WTC11 (cell line): Measurements from ENCODE around the gene LAGE3. TPM values are rescaled to one million over a fixed set of nuclear protein-coding genes. Genes with fewer than 3 reads are reported as not detected.

Experiments used
- ATAC-seq: fragments of 200-7000 bp; cut with Tn5 transposase; 2 replicates; pipeline ENCODE4 v1.10.0; 2021; ENCODE audit warnings: mild to moderate bottlenecking, moderate library complexity
- CTCF ChIA-PET: fragments of 300-600 bp; sonication (Branson Sonifier 250); formaldehyde crosslinking; loops from one replicate; lab custom pipeline; 2021; ENCODE audit warnings: antibody characterized with exemption; lab: Charles Lee
- POLR2A ChIA-PET: fragments of 350-600 bp; sonication (Branson Sonifier 250); formaldehyde crosslinking; loops from one replicate; lab custom pipeline; 2021; ENCODE audit warnings: antibody characterized with exemption; lab: Charles Lee
- DNase-seq: peaks from one replicate; pipeline ENCODE4 v3.0.0; 2021; ENCODE audit warnings: low spot score
- H3K27ac Mint-ChIP-seq: 2 replicates; pipeline ENCODE4 v1.8.0; 2021; ENCODE audit warnings: mixed read lengths
- H3K27me3 Mint-ChIP-seq: 2 replicates; pipeline ENCODE4 v1.8.0; 2021; ENCODE audit warnings: low read depth, mild to moderate bottlenecking, moderate library complexity, mixed read lengths
- H3K36me3 Mint-ChIP-seq: 2 replicates; pipeline ENCODE4 v1.8.0; 2021; ENCODE audit warnings: mixed read lengths
- H3K4me1 Mint-ChIP-seq: 2 replicates; pipeline ENCODE4 v1.8.0; 2022; ENCODE audit warnings: mixed read lengths
- H3K4me3 Mint-ChIP-seq: 2 replicates; pipeline ENCODE4 v1.8.0; 2021; ENCODE audit warnings: mild to moderate bottlenecking, moderate library complexity, mixed read lengths
- H3K9me3 Mint-ChIP-seq: 2 replicates; pipeline ENCODE4 v1.8.0; 2021; ENCODE audit warnings: mixed read lengths
- ARID4B ChIP-seq: sonication (generic); formaldehyde crosslinking; IDR thresholded peaks from 2 replicates; pipeline ENCODE4 v1.8.0; 2023; ENCODE audit warnings: missing genetic modification reagents, mild to moderate bottlenecking, borderline replicate concordance
- ATF2 ChIP-seq: sonication (generic); formaldehyde crosslinking; IDR thresholded peaks from 2 replicates; pipeline ENCODE4 v1.8.1; 2022; ENCODE audit warnings: low read depth, missing genetic modification reagents, borderline replicate concordance
- FOXJ3 ChIP-seq: sonication (generic); formaldehyde crosslinking; IDR thresholded peaks from 2 replicates; pipeline ENCODE4 v1.9.0; 2021; ENCODE audit warnings: missing genetic modification reagents, mild to moderate bottlenecking, borderline replicate concordance
- FOXK1 ChIP-seq: sonication (generic); formaldehyde crosslinking; IDR thresholded peaks from 2 replicates; pipeline ENCODE4 v1.8.0; 2022; ENCODE audit warnings: mild to moderate bottlenecking, moderate library complexity, missing genetic modification reagents
- GRHL2 ChIP-seq: fragments of 250-450 bp; sonication (Bioruptor Pico); IDR thresholded peaks from 2 replicates; pipeline ENCODE4 v1.8.0; 2022; ENCODE audit warnings: mild to moderate bottlenecking, moderate library complexity; ENCODE audit not compliant: insufficient replicate concordance, severe bottlenecking
- MYBL2 ChIP-seq: sonication (generic); formaldehyde crosslinking; IDR thresholded peaks from 2 replicates; pipeline ENCODE4 v1.8.1; 2023; ENCODE audit warnings: mild to moderate bottlenecking, moderate library complexity, missing genetic modification reagents
- NFE2L1 ChIP-seq: sonication (generic); formaldehyde crosslinking; IDR thresholded peaks from 2 replicates; pipeline ENCODE4 v1.8.1; 2023; ENCODE audit warnings: missing genetic modification reagents
- NR1H2 ChIP-seq: sonication (generic); formaldehyde crosslinking; IDR thresholded peaks from 2 replicates; pipeline ENCODE4 v1.9.0; 2021; ENCODE audit warnings: mild to moderate bottlenecking, moderate library complexity, missing genetic modification reagents
- RORB ChIP-seq: fragments of 250-450 bp; sonication (Bioruptor Pico); IDR thresholded peaks from 2 replicates; pipeline ENCODE4 v1.9.0; 2021; ENCODE audit warnings: mild to moderate bottlenecking
- STAT6 ChIP-seq: sonication (generic); formaldehyde crosslinking; conservative IDR thresholded peaks from 2 replicates; pipeline ENCODE4 v1.8.1; 2023; ENCODE audit warnings: mild to moderate bottlenecking, low read depth, missing genetic modification reagents, moderate library complexity
- TP53 ChIP-seq: sonication (generic); formaldehyde crosslinking; IDR thresholded peaks from 2 replicates; pipeline ENCODE4 v1.8.1; 2023; ENCODE audit warnings: mild to moderate bottlenecking, missing genetic modification reagents
- ZMAT4 ChIP-seq: fragments of 250-450 bp; sonication (Bioruptor Pico); IDR thresholded peaks from 2 replicates; pipeline ENCODE4 v1.9.0; 2021; ENCODE audit warnings: mild to moderate bottlenecking
- ZNF263 ChIP-seq: sonication (generic); formaldehyde crosslinking; IDR thresholded peaks from 2 replicates; pipeline ENCODE4 v1.8.1; 2022; ENCODE audit warnings: low read depth, mild to moderate bottlenecking, moderate library complexity, missing genetic modification reagents
- ZNF416 ChIP-seq: fragments of 250-450 bp; sonication (Bioruptor Pico); IDR thresholded peaks from 2 replicates; pipeline ENCODE4 v1.9.0; 2021; ENCODE audit warnings: mild to moderate bottlenecking, inconsistent platforms
- ZNF425 ChIP-seq: fragments of 250-450 bp; sonication (Bioruptor Pico); conservative IDR thresholded peaks from 2 replicates; pipeline ENCODE4 v1.9.0; 2021; ENCODE audit warnings: mild to moderate bottlenecking
- ZNF532 ChIP-seq: fragments of 250-450 bp; sonication (Bioruptor Pico); IDR thresholded peaks from 2 replicates; pipeline ENCODE4 v1.9.0; 2021; ENCODE audit warnings: mild to moderate bottlenecking, borderline replicate concordance
- total RNA-seq: library from RNA; stranded (reverse); gene quantifications from 3 replicates; pipeline ENCODE4 v1.2.3, GENCODE V29; 2021

LAGE3 gene
- total RNA-seq, 1 experiment from 2014 or later: 46.1 TPM

GRCh38 chrX:154441564-154441963 is 37.5 kb downstream of the LAGE3 start:
- Mint-ChIP-seq H3K36me3 (peaks cover 15% of the 10 kb centered on the region), H3K27ac (no peak overlapping the region), H3K4me1 (peaks cover 5% of the 10 kb centered on the region), H3K27me3 (no peaks in the 10 kb centered on the region), H3K4me3 (no peak overlapping the region), H3K9me3 (no peaks in the 10 kb centered on the region)
- CTCF ChIA-PET: no interaction called here
- TF ChIP-seq RORB: no peak
- TF ChIP-seq GRHL2 (CRISPR knock-in tag): no peak
- no peak for TF ChIP-seq STAT6 (CRISPR knock-in tag)
- no peak for TF ChIP-seq ZNF425 (CRISPR knock-in tag)
- no peak for TF ChIP-seq FOXK1 (CRISPR knock-in tag)
- TF ChIP-seq ARID4B (CRISPR knock-in tag): no peak
- no peak for TF ChIP-seq FOXJ3 (CRISPR knock-in tag)
- no peak for TF ChIP-seq ZNF416 (CRISPR knock-in tag)
- TF ChIP-seq TP53 (CRISPR knock-in tag): no peak
- TF ChIP-seq ZNF532 (CRISPR knock-in tag): no peak
- TF ChIP-seq NFE2L1 (CRISPR knock-in tag): no peak
- TF ChIP-seq MYBL2: no peak
- TF ChIP-seq ZMAT4 (CRISPR knock-in tag): no peak
- no peak for TF ChIP-seq ZNF263 (CRISPR knock-in tag)
- no peak for TF ChIP-seq NR1H2 (CRISPR knock-in tag)
- no peak for TF ChIP-seq ATF2 (CRISPR knock-in tag)
- DNase-seq (no peak), ATAC-seq (no peak)
- POLR2A ChIA-PET: interaction anchor here (0.9 kb wide), 1 partner anchor 49 kb away, joined by 3 read pairs; the partner anchor contains the start of gene SLC10A3
